CD4-positive, CD25-positive, alpha-beta regulatory T cell (primary cell): ENCODE measurements around the gene CDH23. TPM values are rescaled to one million over a fixed set of nuclear protein-coding genes. Genes with fewer than 3 reads are reported as not detected.

ENCODE experiments used
- ATAC-seq, 2 donors: fragments of 150-1000 bp; cut with Tn5 transposase; one replicate each; pipeline ENCODE4 v1.10.0; 2021; ENCODE audit warnings: low read depth in 2 of 2, moderate number of reproducible peaks in 2 of 2, moderate library complexity in 1 of 2
- DNase-seq, 3 donors: peaks; one replicate each; pipeline versions ENCODE4 v3.0.0 to v3.0.0-alpha.2; 2012 to 2022; ENCODE audit warnings: mixed read lengths in 1 of 3
- H3K27ac ChIP-seq: one replicate; pipeline ENCODE4 v1.7.0; 2013; ENCODE audit warnings: mild to moderate bottlenecking, low read length; ENCODE audit not compliant: insufficient read depth, poor library complexity, severe bottlenecking
- H3K27me3 ChIP-seq: one replicate; pipeline ENCODE4 v1.7.0; 2013; ENCODE audit warnings: low read length; ENCODE audit not compliant: control insufficient read depth, insufficient read depth
- H3K36me3 ChIP-seq: one replicate; pipeline ENCODE4 v1.7.0; 2013; ENCODE audit warnings: mild to moderate bottlenecking, low read length, moderate library complexity; ENCODE audit not compliant: control insufficient read depth, insufficient read depth
- H3K4me1 ChIP-seq: 2 replicates; pipeline ENCODE4 v1.7.0; 2013; ENCODE audit warnings: mild to moderate bottlenecking, low read length; ENCODE audit not compliant: insufficient read depth, control insufficient read depth, poor library complexity, severe bottlenecking
- H3K4me3 ChIP-seq: one replicate; pipeline ENCODE4 v1.7.0; 2013; ENCODE audit warnings: low read depth, mild to moderate bottlenecking, low read length, moderate library complexity
- H3K9me3 ChIP-seq, 2 experiments: 1 replicate in 1 of 2; 2 replicates in 1 of 2; pipeline ENCODE4 v1.7.0; 2013; ENCODE audit warnings: low read length in 2 of 2, mild to moderate bottlenecking in 1 of 2, moderate library complexity in 1 of 2; ENCODE audit not compliant: control insufficient read depth in 2 of 2
- H3K27ac Mint-ChIP-seq, 3 donors: one replicate each; pipeline ENCODE4 v1.8.0; 2020 to 2022; ENCODE audit warnings: mild to moderate bottlenecking in 3 of 3, mixed read lengths in 3 of 3, moderate library complexity in 2 of 3
- H3K27me3 Mint-ChIP-seq: one replicate; pipeline ENCODE4 v1.8.0; 2022; ENCODE audit warnings: mild to moderate bottlenecking, mixed read lengths
- H3K36me3 Mint-ChIP-seq: one replicate; pipeline ENCODE4 v1.8.0; 2020; ENCODE audit warnings: mixed read lengths
- H3K4me1 Mint-ChIP-seq, 4 donors: one replicate each; pipeline ENCODE4 v1.8.0; 2020 to 2022; ENCODE audit warnings: mixed read lengths in 4 of 4, mild to moderate bottlenecking in 1 of 4
- H3K4me3 Mint-ChIP-seq, 4 donors: one replicate each; pipeline ENCODE4 v1.8.0; 2020 to 2022; ENCODE audit warnings: mild to moderate bottlenecking in 4 of 4, mixed read lengths in 4 of 4, moderate library complexity in 3 of 4
- H3K9me3 Mint-ChIP-seq, 7 donors: one replicate each; pipeline ENCODE4 v1.8.0; 2020 to 2022; ENCODE audit warnings: mixed read lengths in 7 of 7, mild to moderate bottlenecking in 3 of 7, moderate library complexity in 2 of 7
- polyA plus RNA-seq, 4 donors: library from polyadenylated mRNA; unstranded; fragments of 300-500 nt; fragmentation: Illumina TruSeq; gene quantifications; one replicate each; pipeline ENCODE4 v1.2.3, GENCODE V29; 2021
- total RNA-seq: library from RNA; stranded (reverse); gene quantifications from one replicate; pipeline ENCODE4 v1.2.3, GENCODE V29; 2022

The CDH23 gene
- total and polyA plus RNA-seq, 5 donors from 2014 or later: 0.17 to 5.6 (median 1.1) TPM

DNA sequence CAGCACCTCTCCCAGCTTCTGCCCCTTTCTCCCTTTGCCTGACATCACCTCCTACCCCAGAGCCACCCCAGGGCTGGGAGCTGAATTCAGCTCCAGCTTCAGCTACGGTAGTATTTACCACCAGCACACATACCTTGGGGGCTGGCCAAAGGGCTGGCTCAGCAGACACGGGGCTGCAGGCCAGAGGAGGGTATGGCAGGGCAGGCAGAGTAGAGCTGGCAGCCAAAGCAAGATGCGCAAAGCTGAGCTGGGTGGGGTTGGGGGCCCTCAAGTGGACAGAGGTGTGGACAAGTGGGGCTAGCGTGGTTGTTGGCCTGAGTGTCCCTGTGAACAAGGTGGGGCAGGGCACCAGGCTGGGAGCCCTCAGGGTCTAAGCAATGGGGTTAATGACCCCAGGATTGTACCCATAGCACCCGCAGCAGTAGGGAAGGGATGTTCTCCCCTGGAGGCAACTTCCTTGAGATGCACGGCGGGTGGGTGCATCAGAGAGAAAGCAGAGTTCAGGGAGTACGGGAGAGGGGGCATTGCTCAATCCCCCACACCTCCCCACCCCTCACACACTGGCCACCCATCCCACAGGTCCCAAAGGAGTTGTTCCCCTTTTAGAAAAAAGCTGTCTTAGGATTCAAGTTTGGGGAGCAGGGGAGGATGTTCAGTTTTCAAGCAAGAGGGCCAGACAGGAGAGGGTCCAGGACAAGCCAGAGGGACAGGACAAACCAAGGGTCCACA is 368.6 kb downstream of the CDH23 start:
- no peak for DNase-seq
- H3K4me3 Mint-ChIP-seq: peak overlapping the region in 3 of 4 donors; percentile 72 to 84 (median 74)
- Histone ChIP-seq H3K4me1 (peaks cover 100% of the 10 kb centered on the region), H3K27me3 (no peaks in the 10 kb centered on the region), H3K9me3 (no peaks in the 10 kb centered on the region), H3K27ac (peak overlapping the region; percentile 96), H3K36me3 (peaks cover 75% of the 10 kb centered on the region), H3K4me3 (no peak overlapping the region)
- no peak for ATAC-seq
- H3K27ac Mint-ChIP-seq: peak overlapping the region; percentile 86 to 98 (median 95)
- H3K4me1 Mint-ChIP-seq: peaks cover 12 to 97% (median 70%) of the 10 kb centered on the region in 4 donors
- no peaks in the 10 kb centered on the region for H3K9me3 Mint-ChIP-seq
- H3K27me3 Mint-ChIP-seq: no peaks in the 10 kb centered on the region
- H3K36me3 Mint-ChIP-seq: peaks cover 41% of the 10 kb centered on the region

DNA sequence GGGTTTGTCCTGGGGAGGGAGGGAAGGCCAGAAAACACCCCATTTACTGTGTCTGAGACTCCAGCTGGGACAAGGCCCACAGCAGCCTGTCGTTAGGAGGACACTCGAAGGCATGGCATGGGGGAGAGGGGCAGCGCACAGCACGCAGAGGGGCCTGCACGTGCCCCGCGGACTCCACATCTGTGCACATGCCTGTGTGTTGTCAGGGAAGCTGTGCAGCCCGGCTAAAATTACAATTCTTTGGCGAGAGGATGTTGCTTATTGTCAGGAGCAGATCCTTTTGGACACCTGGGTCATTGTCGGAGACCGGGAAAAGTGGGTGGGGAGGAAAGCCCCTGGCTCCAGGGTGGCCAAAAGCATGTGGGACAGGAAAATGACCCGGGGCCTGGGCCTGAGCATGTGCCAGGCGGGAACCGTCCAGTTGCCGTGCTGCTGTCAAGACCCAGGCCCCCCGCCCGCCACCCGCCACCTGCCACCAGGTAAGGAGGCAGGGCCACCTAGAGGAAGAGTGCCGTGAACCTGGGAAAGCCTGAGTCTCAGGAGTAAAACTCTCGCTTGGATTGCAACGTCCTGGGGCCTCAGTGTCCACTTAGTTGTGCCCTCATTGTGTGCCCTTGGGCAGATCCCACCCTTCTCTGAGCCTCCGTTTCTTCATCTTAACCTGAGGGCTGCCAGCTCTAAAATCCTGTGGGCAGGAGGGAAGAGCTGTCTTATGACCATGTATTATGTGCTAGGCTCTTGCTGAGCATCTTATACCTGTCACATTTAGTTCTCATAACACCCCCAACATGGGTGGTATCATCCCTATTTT is 369.4 kb downstream of the CDH23 start:
- Histone ChIP-seq H3K27me3 (no peaks in the 10 kb centered on the region), H3K9me3 (no peaks in the 10 kb centered on the region), H3K27ac (peak overlapping the region; percentile 96), H3K4me1 (peaks cover 100% of the 10 kb centered on the region), H3K36me3 (peaks cover 71% of the 10 kb centered on the region), H3K4me3 (no peak overlapping the region)
- Mint-ChIP-seq H3K27ac (peak overlapping the region; percentile 89 to 98 (median 98)), H3K4me1 (peaks cover 12 to 97% (median 65%) of the 10 kb centered on the region in 4 donors), H3K36me3 (peaks cover 35% of the 10 kb centered on the region), H3K4me3 (peak overlapping the region; percentile 77 to 88 (median 84)), H3K27me3 (no peaks in the 10 kb centered on the region), H3K9me3 (no peaks in the 10 kb centered on the region)
- ATAC-seq: no peak
- DNase-seq: no peak

DNA sequence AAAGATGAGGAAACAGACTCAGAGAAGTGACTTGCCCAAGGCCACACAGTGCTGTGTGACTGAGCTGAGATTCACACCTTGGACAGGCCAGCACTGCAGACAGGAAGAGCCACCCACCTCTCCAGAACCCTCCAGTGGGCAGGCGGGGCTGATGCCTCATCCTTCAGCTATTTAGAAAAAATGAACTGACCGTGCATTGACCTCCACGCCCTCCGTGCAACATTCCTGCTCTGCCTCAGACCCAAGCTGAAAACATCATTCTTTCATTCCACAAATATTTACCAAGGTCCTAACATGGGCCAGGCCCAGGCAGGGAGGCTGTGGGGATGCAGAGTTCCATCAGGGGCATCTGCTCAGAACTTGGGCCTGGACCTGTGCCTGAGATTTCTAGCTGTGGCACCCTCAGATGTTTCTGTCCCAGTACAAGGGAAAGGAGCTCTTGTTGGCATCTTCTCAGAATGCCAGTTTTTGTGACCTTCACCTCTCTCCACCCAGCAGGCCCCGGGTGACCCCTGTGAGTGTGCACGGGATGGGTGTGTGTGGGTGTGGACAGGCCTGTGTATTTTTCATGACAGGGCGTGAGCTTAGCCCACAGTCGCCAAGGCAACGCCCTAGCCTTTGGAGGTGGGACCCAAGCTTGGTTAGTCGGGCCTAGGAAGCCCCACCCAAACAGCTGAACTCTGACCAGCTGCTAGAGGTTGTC is 370.1 kb downstream of the CDH23 start:
- no peaks in the 10 kb centered on the region for H3K27me3 Mint-ChIP-seq
- H3K4me1 ChIP-seq: peaks cover 100% of the 10 kb centered on the region
- H3K27me3 ChIP-seq: no peaks in the 10 kb centered on the region
- H3K36me3 Mint-ChIP-seq: peaks cover 39% of the 10 kb centered on the region
- H3K9me3 ChIP-seq: no peaks in the 10 kb centered on the region
- H3K4me1 Mint-ChIP-seq: peaks cover 12 to 96% (median 67%) of the 10 kb centered on the region in 4 donors
- peak overlapping the region; percentile 48 for H3K4me3 ChIP-seq
- ATAC-seq (no peak), DNase-seq (peak in 1 of 3 donors; percentile 86)
- peak overlapping the region; percentile 89 to 98 (median 98) for H3K27ac Mint-ChIP-seq
- H3K36me3 ChIP-seq: peaks cover 63% of the 10 kb centered on the region
- peak overlapping the region; percentile 96 for H3K27ac ChIP-seq
- peak overlapping the region; percentile 77 to 88 (median 88) for H3K4me3 Mint-ChIP-seq
- no peaks in the 10 kb centered on the region for H3K9me3 Mint-ChIP-seq

DNA sequence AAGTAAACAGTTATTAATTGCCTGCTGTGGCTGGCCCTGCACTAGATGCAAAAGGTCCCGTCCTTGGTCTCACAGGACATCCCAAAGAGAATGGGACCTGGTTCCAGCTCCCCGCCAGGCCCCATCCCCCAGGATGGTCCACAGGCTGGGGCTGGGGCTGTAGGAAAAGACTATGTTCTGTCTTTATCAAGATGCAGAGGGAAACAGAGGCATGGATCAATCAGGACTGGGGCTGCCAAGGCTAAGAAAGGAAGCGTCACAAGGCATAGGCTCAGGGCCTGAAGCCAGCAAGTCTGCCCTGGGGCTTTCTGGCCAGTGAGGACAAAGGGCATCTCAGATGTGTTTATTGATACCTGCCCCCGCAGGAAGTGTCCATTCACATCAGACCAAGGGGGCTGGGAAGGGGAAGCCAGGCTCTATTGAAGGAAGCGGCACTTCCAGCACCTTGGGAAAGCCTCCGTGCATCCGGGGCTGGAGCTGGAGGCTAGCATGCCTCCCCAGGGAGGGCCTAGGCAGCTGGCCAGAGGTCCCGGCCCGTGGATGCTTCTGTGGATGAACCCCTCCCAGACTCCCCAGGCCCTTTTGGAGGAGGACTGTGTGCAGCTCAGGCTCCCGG is 370.8 kb downstream of the CDH23 start:
- H3K4me1 Mint-ChIP-seq: peaks cover 12 to 90% (median 64%) of the 10 kb centered on the region in 4 donors
- peak overlapping the region; percentile 96 for H3K27ac ChIP-seq
- ATAC-seq (no peak), DNase-seq (no peak)
- H3K27me3 Mint-ChIP-seq: no peaks in the 10 kb centered on the region
- no peaks in the 10 kb centered on the region for H3K27me3 ChIP-seq
- H3K36me3 Mint-ChIP-seq: peaks cover 44% of the 10 kb centered on the region
- peaks cover 57% of the 10 kb centered on the region for H3K36me3 ChIP-seq
- peak overlapping the region; percentile 87 to 94 (median 88) for H3K4me3 Mint-ChIP-seq
- no peaks in the 10 kb centered on the region for H3K9me3 ChIP-seq
- H3K4me3 ChIP-seq: peak overlapping the region; percentile 26
- peak overlapping the region; percentile 98 for H3K27ac Mint-ChIP-seq
- no peaks in the 10 kb centered on the region for H3K9me3 Mint-ChIP-seq
- H3K4me1 ChIP-seq: peaks cover 95% of the 10 kb centered on the region

DNA sequence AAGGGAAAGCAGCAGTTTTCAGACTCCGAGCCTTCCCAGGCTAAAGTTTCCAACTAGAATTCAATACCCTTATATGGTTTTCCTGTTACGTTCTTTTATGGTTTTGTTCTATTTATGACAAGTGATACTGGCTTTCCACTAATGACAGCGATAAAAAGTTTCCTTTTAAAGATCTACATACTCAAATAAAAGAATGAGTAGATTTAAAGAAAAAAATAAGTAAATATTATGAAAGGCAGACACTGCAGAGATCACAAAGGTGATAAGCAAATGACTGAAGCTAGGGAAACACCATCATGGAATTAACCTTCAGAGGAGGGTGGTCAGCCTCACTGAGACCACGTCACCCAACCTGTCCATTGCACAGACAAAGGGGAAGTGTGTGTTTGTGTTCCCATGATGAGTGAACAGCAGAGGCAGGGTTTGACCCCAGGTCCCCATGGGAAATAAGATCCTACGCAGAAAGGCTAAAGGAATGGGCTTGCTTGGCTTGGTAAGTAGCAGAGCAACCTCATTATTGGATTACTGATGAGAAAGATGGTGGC is 372.6 kb downstream of the CDH23 start:
- Mint-ChIP-seq H3K4me3 (peak overlapping the region; percentile 87 to 98 (median 96)), H3K9me3 (no peaks in the 10 kb centered on the region), H3K27ac (peak overlapping the region; percentile 96 to 98 (median 97)), H3K27me3 (peaks cover 4% of the 10 kb centered on the region), H3K4me1 (peaks cover 5 to 79% (median 58%) of the 10 kb centered on the region in 4 donors), H3K36me3 (peaks cover 34% of the 10 kb centered on the region)
- no peaks in the 10 kb centered on the region for H3K9me3 ChIP-seq
- H3K27me3 ChIP-seq: no peaks in the 10 kb centered on the region
- H3K4me1 ChIP-seq: peaks cover 85% of the 10 kb centered on the region
- peak overlapping the region; percentile 98 for H3K4me3 ChIP-seq
- DNase-seq (peak in 1 of 3 donors; percentile 43), ATAC-seq (no peak)
- H3K36me3 ChIP-seq: peaks cover 39% of the 10 kb centered on the region
- H3K27ac ChIP-seq: peak overlapping the region; percentile 96

DNA sequence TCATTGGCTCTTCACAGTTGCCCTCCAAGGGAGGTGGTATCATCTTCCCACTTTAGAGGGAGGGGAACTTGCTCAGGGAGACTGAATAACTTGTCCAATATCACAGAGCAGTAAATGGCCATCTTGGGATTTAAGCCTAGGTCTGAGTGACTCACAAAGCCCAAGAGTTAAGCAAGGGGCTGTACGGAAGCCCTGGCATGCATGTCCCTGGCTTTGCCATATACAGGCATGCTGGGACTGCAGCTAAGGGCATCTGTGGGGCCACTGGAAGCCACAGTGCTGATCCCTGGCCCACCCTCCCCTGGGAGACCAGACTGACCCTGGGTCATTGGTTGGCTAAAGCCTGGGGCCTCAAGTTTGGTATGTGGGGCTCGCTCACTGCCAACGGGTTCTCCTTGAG is 373.5 kb downstream of the CDH23 start:
- ATAC-seq: no peak
- peaks cover 31% of the 10 kb centered on the region for H3K36me3 ChIP-seq
- Mint-ChIP-seq H3K9me3 (no peaks in the 10 kb centered on the region), H3K4me3 (peak overlapping the region; percentile 87 to 98 (median 96)), H3K27ac (peak overlapping the region; percentile 96 to 98 (median 98)), H3K27me3 (peaks cover 4% of the 10 kb centered on the region), H3K36me3 (peaks cover 33% of the 10 kb centered on the region), H3K4me1 (peaks cover 5 to 77% (median 55%) of the 10 kb centered on the region in 4 donors)
- H3K27ac ChIP-seq: peak overlapping the region; percentile 96
- no peak for DNase-seq
- H3K4me1 ChIP-seq: peaks cover 83% of the 10 kb centered on the region
- peak overlapping the region; percentile 98 for H3K4me3 ChIP-seq
- H3K9me3 ChIP-seq: no peaks in the 10 kb centered on the region
- H3K27me3 ChIP-seq: no peaks in the 10 kb centered on the region

DNA sequence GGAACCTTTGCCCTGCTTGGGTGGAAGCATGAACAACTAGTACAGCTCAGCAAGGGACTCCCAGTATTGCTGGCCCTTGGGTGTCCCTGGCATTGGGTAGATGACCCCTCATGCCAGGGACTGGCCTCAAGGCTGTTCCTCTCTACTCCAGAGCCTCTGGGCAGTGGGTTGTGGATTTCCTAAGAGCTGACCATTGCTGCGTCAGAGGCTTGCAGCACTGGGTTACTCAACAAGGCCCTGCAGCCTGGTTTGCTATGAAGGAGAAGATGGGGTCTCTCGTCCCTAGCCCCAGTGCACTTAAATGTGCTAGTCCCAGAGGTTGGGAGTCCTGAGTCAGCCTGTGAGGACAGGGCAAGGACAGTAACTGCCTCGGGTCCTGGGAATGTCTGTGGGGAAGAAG is 374.1 kb downstream of the CDH23 start:
- Histone ChIP-seq H3K27me3 (no peaks in the 10 kb centered on the region), H3K27ac (peak overlapping the region; percentile 96), H3K4me1 (peaks cover 83% of the 10 kb centered on the region), H3K36me3 (peaks cover 26% of the 10 kb centered on the region), H3K4me3 (peak overlapping the region; percentile 98), H3K9me3 (no peaks in the 10 kb centered on the region)
- Mint-ChIP-seq H3K4me3 (peak overlapping the region; percentile 87 to 98 (median 96)), H3K9me3 (no peaks in the 10 kb centered on the region), H3K36me3 (peaks cover 33% of the 10 kb centered on the region), H3K27ac (peak overlapping the region; percentile 91 to 98 (median 98)), H3K4me1 (peaks cover 5 to 77% (median 51%) of the 10 kb centered on the region in 4 donors), H3K27me3 (peaks cover 4% of the 10 kb centered on the region)
- ATAC-seq: no peak
- no peak for DNase-seq
